Keratinocyte (primary cell): ENCODE data around the gene JPH2.

ENCODE experiments used
- CTCF ChIP-seq, 3 experiments: IDR thresholded peaks in 1 of 3; conservative IDR thresholded peaks in 1 of 3; optimal IDR thresholded peaks in 1 of 3; 2 replicates in 2 of 3; 3 replicates in 1 of 3; pipeline versions ENCODE3 to v1.5.1; 2011; ENCODE audit warnings: low read length in 3 of 3, mild to moderate bottlenecking in 3 of 3, moderate library complexity in 2 of 3, control low read depth in 1 of 3, inconsistent platforms in 1 of 3; ENCODE audit not compliant: insufficient read depth in 2 of 3; ENCODE audit errors: extremely low read depth in 1 of 3
- EZH2 ChIP-seq: IDR thresholded peaks from one replicate; pipeline ENCODE4 v1.6.1; 2012; ENCODE audit warnings: inconsistent platforms, mild to moderate bottlenecking, low read length, moderate library complexity

DNA sequence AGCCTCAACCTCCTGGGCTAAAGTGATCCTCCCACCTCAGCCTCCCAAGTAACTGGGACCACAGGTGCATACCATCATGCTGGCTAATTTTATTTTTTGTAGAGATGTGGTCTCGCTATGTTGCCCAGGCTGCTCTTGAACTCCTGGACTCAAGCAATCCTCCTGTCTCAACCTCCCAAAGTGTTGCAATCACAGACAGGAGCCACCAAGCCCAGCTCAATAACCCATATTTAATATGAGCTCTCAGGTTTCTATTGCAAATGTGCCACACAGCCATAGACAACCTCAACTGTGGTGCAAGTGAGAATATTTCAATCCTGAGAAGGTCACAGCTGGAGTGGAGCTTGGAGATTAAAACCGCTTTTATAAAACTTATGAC is 14.4 kb downstream of the JPH2 start:
- no peak for TF ChIP-seq CTCF (optimal IDR thresholded peaks at IDR 0.05 in 1 of 3, IDR thresholded peaks at IDR 0.05 in 1 of 3, conservative IDR thresholded peaks at IDR 0.05 in 1 of 3; ENCODE audit: extremely low read depth in 1 of 3, insufficient read depth in 2 of 3, low read length in 3 of 3)
- TF ChIP-seq EZH2 = no peak
